GDM1 (cell line): Measurements from ENCODE around the gene METRN.

ENCODE experiments used
- DNase-seq: peaks from one replicate; lab custom pipeline; 2025; lab: John Stamatoyannopoulos, UW

Gene METRN

DNA sequence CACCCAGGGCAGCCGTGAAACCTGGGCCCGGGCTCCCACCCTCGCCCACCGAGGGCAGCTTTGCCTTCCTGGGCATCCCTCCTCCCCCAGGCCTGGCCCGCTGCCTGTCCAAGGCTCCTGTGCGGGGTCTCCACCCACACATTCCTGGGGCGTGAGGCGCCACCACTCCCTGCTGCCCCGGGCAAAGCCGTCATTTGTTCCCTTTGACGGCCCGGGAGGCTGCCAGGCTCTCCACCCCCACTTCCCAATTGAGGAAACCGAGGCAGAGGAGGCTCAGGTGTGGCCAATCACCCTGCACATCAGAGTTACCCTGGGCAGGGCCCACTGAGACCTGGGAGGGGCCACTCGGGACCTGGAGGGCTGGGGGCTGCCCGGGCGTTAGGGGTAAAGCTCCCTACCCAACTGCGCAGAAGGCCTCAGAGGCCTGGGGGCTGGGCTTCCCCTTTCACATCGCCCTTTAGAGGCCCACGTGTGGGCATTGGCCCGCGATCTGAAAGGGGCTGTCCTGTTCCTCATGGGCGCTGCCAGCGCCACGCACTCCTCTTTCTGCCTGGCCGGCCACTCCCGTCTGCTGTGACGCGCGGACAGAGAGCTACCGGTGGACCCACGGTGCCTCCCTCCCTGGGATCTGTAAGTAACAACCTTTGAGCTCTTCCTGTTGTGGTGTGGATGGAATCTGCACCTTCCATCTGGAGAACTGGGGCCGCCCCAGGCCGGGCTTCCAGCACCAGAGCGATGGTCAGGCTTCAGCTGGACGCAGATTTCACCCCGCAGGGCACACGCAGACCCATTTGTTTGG lies 45.8 kb downstream of the METRN start, which contains the start of gene MSLN:
Gene MSLN, plus strand, starts transcription at position 190 of the 799 bp plus-strand sequence. CDS start 1,947 bp downstream, outside the sequence.
- no peak for DNase-seq

DNA sequence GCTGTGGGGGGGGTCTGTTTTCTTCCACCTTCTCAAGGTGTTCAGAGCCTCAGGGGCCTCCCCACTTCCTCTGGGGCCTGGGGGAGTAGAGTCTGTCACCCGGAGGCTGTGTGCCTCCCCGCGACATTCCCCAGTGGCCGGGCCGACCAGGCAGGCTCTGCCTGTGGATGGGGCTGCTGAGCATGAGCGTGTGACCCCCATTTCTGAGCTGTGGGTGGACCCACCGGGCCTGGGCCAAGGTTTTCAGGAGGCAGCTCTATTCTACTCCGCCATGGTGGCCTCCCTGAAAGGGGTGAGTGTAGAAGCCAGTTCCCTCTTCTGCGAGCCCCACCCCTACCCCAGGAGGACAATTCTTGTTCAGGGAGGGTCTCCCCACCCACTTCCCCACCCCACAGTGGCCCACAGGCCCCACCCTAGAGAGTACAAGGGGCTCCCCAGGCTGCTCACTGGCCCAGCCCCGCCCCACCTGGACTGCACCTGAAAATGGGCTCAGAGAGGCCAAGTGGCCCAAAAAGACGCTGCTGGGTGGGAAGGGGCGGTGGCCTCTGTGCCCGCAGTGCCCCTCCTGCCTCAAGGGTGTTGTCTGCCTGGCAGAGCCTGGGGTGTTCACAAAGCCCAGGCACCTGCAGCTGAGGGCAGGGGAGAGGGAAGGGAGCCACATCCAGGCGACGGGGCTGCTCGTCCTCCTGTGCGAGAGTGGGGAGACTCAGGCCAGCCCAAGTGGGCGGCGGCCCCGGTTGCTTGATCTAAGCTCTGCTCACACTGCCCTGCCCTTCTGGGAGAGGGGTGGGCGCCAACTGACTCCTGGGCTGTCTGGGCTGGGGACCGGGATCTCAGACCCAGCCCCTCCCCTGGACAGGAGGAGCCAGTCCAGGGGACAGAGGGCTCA lies 47.0 kb downstream of the METRN start:
- no peak for DNase-seq

DNA sequence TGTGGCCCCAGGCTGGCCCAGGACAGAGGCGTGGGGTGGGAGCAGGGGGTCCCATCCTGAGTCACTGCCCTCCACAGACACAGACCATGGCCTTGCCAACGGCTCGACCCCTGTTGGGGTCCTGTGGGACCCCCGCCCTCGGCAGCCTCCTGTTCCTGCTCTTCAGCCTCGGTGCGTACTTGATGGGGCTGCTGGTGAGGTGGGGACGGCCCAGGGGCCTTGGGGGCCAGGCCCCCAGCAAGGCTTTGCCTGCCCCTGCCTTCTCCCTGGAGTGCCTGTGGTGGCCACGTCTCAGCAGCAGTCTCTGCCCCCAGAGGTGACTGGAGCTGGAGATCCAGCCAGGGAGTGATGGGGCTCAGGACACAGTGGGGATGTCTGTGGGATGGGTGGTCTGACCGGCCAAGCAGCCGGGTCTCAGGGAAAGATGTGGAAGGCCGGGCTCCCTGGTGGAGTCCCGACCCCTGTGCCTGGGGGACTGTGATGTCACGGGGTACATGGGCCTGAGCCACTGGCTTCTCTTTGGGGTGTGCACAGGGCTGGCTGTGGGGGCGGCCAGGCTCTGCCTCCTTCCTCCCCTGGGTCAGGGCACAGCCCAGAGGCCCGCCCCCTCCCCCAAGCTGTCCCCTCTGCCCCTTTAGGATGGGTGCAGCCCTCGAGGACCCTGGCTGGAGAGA lies 47.8 kb downstream of the METRN start:
- DNase-seq, result no peak

DNA sequence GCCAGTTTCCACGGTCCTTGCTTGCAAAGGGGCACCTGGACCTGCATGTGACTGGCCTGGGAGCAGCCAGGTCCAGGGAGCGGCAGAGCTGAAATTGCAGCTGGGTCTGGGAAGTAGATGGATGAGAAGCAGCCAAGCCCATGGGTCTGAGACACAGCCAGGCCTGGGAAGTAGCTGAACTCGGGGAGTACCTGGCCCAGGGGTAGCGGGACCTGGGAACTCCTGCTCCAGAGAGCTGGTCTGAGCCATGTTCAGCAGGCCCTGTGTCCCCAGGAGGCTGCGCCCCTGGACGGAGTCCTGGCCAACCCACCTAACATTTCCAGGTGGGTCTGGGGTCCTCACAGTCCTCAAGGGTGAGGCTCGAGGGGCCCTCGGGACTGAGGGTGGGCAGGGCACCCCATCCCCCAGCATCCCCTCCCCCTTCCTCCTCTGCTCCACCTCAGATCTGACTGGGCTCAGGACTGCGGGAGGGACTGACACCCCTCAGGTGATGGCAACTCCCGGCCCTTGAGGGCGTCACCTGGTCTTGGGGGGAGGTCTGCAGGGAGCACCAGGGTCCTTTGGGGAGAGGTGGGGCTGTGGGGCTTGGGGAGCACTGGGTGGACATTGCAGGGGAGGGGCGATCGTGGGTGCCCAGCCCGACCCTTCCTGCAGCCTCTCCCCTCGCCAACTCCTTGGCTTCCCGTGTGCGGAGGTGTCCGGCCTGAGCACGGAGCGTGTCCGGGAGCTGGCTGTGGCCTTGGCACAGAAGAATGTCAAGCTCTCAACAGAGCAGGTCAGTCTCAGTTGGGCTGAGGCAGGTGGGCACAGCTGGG lies 48.7 kb downstream of the METRN start:
- DNase-seq, result no peak

DNA sequence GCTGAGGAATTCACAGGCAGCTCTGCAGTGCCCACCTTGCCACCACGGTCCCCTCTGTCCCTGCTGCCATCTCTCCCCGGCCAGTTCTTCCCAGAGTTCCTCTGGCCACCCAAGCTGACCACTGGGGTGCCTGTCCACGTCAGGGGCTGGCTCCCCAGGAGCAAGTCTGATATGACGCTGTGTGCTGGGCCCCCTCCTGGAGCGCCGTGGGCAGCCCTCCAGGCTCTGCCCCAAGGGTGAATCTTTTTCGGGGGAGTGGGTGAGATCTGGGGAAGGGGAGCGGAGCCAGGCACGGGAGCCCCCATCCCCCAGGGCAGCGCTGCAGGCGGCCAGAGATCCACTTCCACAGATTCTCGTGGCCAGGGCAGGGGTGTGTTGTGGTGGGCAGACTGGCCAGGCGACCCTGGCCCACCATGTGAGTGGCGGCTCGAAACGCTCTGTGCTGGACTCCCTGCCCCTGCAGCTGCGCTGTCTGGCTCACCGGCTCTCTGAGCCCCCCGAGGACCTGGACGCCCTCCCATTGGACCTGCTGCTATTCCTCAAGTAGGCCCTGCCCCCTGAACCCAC lies 49.3 kb downstream of the METRN start:
- DNase-seq, result no peak

- no peak for DNase-seq
Observed at GRCh38 chr16:764848-765487, 50.0 kb downstream of the METRN start.

DNA sequence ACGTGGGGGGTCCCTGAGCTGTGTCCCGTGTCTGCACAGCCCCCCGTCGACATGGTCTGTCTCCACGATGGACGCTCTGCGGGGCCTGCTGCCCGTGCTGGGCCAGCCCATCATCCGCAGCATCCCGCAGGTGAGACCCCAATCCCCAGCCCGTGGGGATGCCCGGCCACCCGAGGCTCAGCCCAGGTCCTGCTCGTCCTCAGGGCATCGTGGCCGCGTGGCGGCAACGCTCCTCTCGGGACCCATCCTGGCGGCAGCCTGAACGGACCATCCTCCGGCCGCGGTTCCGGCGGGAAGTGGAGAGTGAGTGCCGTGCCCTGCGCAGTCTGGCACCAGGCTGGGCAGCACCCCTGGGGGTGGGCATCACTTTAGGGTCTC lies 50.6 kb downstream of the METRN start:
- DNase-seq, result no peak

DNA sequence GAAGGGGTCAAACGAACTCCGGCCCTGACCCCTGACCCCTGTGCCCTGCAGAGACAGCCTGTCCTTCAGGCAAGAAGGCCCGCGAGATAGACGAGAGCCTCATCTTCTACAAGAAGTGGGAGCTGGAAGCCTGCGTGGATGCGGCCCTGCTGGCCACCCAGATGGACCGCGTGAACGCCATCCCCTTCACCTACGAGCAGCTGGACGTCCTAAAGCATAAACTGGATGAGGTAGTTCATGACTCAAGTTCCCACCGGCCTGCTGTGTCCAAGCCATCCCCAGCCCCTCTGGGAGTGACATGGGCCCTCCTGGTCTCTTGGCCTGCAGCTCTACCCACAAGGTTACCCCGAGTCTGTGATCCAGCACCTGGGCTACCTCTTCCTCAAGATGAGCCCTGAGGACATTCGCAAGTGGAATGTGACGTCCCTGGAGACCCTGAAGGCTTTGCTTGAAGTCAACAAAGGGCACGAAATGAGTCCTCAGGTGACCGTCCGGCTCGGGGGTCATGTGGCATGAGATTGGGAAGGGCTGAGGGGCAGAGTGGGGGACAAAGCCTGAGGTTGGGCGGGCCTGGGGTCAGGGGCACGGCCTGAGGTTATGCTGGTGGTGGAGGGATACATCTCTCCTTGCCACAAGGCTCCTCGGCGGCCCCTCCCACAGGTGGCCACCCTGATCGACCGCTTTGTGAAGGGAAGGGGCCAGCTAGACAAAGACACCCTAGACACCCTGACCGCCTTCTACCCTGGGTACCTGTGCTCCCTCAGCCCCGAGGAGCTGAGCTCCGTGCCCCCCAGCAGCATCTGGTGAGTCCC lies 51.3 kb downstream of the METRN start:
- no peak for DNase-seq

- no peak for DNase-seq
Observed at GRCh38 chr16:766820-767640, 52.1 kb downstream of the METRN start.

- DNase-seq, result no peak
Observed at GRCh38 chr16:767743-768235, 52.9 kb downstream of the METRN start.

GRCh38 chr16:768428-768827 lies 53.5 kb downstream of the METRN start:
- no peak for DNase-seq
